Stimulated activated CD8-positive, alpha-beta memory T cell treated with anti-CD3 and anti-CD28 coated beads, Interleukin-7, amount 100 ng/mL, for 4 hours (primary cell): ENCODE measurements around the gene NFKB2.

Source experiments
- DNase-seq, 2 donors: peaks; one replicate each; pipeline ENCODE4 v3.0.0-alpha.2; 2020; ENCODE audit warnings: low read depth in 2 of 2

The NFKB2 gene

DNA sequence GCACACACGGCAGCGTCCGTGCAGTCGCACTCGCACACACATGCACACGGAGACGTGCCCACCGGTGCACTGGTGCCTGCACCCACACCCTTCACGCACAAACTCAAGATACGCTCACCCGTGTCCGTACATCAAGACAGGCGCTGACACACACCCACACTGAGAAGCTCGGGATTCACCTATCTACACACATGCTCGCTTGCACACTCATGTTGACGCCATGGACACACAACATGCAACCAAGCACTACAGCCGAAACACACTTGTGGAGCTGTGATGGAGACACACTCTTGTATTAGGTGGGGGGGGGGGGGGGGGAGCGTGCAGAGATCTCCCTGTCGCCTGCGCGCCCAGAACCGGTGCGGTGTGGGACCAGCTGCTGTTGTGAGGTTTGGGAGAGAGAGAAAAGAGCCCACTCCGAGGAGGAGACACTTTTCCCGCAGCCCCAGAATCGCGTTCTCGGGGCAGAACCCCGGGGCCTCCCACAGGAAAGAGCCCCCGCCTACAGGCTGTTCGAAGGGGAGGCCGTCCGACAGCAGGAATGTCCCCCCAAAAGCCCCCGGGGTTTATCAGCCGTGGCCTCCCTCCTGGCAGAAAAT, 605 bp upstream of the NFKB2 start:
- DNase-seq, result peak in 1 of 2 donors; percentile 32

DNA sequence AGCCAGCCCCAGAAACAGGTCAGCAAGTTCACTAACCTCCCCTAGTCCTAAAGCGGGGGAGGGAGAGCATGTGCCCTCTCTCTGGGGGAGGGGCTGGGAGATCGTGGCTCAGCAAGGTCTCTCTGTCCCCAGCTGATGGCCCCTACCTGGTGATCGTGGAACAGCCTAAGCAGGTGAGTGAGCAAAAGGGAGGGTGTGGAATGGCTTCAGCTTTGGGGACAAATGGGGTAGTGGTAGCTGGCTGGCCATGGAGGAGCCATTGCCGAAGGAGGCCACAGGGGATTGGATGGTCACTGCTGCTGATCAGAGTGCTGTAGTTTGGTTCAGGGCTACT, 779 bp downstream of the NFKB2 start:
- no peak for DNase-seq

DNA sequence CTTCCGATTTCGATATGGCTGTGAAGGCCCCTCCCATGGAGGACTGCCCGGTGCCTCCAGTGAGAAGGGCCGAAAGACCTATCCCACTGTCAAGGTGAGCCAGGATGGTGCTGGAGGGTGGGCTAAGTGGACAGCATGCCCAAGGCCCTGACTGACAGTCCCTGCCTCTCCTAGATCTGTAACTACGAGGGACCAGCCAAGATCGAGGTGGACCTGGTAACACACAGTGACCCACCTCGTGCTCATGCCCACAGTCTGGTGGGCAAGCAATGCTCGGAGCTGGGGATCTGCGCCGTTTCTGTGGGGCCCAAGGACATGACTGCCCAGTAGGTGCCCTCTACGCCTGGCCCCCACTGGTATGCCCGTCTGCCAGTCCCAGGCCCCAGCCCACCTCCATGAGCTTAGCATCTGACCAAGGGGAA, 1.2 kb downstream of the NFKB2 start:
- no peak for DNase-seq

DNA sequence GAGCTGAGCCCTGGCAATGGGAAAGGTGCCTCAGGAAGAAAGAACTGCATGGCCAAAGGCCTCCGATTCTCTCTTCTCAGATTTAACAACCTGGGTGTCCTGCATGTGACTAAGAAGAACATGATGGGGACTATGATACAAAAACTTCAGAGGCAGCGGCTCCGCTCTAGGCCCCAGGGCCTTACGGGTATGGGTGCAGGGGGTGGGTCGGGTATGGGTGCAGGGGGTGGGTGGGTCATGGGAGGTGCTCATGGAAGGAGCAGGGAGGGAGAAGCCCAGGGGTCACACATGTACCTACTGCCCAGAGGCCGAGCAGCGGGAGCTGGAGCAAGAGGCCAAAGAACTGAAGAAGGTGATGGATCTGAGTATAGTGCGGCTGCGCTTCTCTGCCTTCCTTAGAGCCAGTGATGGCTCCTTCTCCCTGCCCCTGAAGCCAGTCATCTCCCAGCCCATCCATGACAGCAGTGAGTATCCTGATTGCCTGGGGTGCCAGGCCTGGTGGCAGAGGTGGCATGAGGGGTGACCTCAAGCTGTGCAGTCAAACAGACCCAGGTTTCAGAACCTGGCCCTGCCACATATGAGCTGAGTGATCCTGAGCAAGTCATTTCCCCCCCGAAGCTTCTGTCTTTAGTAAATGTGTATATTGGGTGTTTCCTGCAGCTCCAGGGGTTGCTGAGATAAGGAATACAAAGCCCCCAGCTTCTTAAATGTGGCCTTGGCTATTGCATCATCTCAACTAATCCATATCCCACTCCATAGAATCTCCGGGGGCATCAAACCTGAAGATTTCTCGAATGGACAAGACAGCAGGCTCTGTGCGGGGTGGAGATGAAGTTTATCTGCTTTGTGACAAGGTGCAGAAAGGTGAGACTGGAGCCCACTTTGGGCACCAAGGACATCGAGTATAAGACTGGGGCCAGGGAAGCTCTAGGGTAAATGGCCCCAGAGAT, 2.0 kb downstream of the NFKB2 start:
- no peak for DNase-seq

DNA sequence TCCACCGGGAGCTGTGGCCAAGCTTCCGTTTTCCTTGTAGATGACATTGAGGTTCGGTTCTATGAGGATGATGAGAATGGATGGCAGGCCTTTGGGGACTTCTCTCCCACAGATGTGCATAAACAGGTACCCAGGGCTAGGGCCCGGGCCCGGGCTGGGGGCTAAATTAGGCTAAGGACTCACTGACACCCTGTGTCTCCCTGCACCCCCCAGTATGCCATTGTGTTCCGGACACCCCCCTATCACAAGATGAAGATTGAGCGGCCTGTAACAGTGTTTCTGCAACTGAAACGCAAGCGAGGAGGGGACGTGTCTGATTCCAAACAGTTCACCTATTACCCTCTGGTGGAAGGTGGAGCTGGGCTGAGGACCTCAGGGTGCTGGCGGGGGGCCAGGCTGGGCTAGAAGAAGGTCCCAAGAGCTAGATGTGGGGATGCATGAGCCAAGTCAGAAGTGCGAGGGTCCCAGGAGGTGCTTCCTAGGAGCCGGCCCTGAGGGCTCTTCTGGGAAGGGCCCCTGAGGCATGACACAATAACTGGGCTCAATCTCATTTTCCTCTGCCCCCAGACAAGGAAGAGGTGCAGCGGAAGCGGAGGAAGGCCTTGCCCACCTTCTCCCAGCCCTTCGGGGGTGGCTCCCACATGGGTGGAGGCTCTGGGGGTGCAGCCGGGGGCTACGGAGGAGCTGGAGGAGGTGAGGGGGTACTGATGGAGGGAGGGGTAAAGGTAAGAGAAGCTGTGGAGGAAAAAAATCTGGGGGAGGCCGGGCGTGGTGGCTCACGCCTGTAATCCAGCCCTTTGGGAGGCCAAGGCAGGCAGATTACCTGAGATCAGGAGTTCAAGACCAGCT, 2.9 kb downstream of the NFKB2 start:
- DNase-seq, result no peak

DNA sequence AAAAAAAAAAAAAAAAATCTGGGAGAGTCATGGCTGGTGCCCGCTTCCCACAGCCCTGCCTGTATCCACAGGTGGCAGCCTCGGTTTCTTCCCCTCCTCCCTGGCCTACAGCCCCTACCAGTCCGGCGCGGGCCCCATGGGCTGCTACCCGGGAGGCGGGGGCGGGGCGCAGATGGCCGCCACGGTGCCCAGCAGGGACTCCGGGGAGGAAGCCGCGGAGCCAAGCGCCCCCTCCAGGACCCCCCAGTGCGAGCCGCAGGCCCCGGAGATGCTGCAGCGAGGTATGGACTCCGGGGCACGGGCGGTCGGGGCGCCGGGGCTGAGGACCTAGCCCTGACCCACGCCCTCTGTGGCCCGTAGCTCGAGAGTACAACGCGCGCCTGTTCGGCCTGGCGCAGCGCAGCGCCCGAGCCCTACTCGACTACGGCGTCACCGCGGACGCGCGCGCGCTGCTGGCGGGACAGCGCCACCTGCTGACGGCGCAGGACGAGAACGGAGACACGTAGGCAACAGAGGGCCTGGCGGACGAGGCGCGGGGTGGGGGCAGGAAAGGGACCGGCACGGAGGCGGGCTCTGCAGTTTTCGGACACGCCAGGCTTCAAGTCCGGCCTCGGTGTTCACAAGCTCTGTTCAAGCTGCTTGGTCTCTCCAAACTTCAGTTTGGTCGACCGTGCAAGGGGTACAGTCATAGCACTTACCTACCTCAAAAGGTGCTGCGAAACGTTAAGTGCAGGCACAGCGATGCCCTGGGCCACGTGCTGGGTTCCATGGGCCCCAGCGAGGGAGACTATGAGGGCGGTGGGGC, 3.9 kb downstream of the NFKB2 start:
- DNase-seq, result peak; percentile 66 to 80

DNA sequence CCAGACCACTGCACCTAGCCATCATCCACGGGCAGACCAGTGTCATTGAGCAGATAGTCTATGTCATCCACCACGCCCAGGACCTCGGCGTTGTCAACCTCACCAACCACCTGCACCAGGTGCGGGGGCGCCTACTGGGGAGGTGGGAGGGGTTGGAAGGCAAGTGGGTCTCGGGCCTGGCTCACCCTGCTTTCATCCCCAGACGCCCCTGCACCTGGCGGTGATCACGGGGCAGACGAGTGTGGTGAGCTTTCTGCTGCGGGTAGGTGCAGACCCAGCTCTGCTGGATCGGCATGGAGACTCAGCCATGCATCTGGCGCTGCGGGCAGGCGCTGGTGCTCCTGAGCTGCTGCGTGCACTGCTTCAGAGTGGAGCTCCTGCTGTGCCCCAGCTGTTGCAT, 4.6 kb downstream of the NFKB2 start:
- no peak for DNase-seq

DNA sequence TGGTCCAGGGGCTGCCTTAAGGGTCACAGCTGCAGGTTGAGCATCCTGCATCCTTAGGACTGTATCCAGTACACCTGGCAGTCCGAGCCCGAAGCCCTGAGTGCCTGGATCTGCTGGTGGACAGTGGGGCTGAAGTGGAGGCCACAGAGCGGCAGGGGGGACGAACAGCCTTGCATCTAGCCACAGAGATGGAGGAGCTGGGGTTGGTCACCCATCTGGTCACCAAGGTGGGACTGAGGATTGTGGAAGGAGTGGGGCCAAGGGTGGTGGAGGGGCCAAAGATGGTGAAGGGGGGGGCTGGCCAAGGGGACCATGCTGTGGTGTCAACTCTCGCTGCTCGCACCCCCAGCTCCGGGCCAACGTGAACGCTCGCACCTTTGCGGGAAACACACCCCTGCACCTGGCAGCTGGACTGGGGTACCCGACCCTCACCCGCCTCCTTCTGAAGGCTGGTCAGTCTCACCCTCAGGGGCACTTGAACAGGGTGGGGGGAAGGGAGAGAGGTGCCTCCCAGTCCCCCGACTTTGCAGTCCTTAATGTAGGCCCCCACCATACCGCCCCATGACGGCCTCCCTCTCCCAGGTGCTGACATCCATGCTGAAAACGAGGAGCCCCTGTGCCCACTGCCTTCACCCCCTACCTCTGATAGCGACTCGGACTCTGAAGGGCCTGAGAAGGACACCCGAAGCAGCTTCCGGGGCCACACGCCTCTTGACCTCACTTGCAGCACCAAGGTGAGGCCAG, 5.3 kb downstream of the NFKB2 start:
- DNase-seq, result no peak

DNA sequence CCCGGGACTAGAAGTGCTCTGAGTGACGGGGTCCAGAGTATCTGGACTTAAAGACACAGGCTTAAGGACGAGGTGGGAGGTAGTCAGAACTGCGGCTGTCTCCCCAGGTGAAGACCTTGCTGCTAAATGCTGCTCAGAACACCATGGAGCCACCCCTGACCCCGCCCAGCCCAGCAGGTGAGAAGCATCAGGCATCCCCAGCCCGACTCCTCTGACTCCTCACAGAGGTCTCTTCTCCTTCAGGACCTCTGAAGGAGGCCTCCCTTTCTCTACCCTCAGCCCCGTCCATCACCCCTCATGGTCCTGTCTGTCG, 5.8 kb downstream of the NFKB2 start:
- DNase-seq, result no peak

DNA sequence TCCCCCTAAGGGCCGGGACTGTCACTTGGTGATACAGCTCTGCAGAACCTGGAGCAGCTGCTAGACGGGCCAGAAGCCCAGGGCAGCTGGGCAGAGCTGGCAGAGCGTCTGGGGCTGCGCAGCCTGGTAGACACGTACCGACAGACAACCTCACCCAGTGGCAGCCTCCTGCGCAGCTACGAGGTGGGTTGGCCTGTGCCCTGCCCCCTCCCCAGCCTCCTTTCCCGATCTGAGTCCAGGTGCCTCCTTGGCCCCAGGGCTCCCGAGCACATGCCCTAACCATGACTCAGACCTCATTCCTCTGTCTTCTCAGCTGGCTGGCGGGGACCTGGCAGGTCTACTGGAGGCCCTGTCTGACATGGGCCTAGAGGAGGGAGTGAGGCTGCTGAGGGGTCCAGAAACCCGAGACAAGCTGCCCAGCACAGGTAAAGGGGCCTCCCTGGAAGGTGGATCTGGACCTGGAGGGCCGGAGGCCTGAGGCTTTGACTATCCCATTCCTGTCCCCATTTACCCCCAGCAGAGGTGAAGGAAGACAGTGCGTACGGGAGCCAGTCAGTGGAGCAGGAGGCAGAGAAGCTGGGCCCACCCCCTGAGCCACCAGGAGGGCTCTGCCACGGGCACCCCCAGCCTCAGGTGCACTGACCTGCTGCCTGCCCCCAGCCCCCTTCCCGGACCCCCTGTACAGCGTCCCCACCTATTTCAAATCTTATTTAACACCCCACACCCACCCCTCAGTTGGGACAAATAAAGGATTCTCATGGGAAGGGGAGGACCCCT, 6.4 kb downstream of the NFKB2 start:
- no peak for DNase-seq

DNA sequence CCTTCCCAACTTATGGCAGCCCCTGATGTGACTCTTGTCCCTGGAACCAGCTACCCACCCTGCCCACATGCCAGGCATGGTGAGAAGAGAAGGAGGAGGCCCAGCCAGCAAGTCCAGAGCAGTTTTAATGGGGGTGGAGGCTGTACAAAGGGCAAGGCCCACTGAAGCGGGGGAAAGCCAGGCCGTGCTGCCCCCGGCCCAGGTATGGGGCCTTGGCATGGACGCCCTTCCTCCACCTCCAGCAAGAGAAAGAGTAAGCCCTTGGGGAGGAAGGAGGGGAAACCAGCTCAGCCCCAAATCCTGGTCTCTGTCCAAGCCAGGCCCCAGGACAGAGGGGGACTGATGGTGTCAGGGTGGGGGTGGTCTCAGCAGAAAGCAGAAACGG, 7.0 kb downstream of the NFKB2 start:
- no peak for DNase-seq

DNA sequence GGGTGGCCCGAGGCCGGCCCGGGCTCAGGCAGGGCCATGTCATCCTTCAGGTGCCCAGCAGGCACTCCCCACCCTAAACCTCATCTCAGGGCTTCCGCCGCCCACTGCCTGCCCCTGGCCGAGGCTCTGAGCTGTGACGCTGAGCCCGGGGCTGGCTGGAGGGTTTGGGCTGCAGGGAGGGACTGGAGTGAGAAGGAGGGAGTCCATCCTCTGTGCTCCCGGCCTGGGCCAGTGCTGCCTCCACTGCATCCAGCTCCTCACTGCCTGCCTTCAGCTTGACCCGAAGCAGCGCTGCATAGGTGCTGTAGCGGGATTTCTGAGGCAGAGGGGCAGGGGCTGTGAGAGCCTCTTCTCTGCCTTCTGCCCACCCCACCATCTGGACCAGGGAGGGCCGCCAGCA, 7.6 kb downstream of the NFKB2 start:
- DNase-seq, result no peak

DNA sequence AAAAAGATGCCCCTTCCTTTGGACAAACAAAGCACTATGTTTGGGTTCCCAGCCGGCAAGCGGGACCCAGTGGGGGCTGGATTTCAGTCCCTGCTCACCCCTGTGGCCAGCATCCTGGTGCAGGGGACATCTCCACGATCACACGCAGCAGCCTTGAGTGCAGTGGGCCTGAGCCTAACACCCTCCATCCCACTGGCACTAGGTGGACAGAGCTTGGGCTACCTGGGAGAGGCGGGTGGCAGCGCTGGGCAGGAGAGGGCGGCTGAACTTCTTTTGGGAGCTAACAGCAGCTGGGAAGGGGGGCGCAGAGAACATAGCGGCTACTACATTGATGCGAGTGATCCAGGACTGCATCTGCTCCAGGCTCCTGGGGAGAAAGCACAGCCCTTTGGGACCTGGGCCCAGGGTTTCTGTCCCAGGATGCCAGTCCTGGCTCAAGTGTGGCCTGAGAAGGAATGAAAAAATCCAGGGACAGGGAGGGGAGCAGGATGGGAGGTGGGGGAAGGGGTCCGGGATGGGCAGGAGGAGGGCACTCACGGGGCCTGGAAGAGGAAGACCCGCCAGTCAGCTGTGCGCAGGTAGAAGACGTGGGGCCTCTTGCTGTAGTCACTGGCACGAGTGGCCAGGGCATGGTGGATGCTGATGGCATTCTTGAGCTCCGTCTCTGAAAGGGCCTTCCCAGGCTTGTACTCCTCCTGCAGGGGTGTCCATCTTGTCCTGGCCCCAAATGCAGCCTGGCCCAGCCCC, 9.0 kb downstream of the NFKB2 start:
- DNase-seq, result no peak

DNA sequence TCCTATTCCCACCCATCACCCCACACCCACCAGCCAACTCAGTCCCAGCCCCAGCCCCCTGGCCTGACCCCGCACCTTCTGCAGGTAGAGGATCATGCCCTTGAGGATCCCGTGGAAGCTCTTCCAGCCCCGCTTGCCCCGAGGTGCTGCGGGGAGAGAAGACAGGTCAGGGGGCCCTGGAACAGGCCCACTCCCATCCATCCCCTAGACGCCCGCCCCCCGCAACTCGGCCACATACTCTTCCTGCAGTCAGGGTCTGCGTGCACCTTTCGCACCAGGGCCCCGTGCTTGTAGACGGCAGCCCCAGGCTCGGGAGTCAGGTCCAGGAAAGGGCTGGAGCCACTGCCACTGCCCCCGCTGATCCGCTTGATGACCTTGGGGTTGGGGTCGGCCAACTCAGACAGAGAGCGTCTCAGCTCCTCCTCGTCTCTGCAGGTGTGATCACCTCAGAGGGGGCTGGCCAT, 9.6 kb downstream of the NFKB2 start:
- DNase-seq, result no peak

DNA sequence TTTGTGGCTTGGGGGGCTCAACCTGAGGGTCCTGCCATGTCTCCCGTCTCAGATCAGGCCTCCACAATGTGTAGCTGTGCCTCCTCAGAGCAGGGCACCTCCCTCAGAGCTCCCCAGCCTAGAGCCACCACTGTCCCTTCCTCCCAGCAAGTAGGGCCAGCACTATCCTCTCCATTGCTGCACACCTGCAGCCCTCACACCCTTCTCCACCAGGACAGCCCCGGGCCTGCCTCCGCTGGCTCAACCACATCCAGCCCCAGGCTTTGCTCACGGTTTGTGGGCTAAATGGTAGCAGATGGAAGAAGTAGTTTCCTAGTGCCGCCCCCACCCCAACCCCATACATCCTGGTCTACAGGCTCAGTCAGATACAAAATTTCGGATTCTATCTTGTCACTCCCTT, 10.1 kb downstream of the NFKB2 start:
- DNase-seq, result no peak

DNA sequence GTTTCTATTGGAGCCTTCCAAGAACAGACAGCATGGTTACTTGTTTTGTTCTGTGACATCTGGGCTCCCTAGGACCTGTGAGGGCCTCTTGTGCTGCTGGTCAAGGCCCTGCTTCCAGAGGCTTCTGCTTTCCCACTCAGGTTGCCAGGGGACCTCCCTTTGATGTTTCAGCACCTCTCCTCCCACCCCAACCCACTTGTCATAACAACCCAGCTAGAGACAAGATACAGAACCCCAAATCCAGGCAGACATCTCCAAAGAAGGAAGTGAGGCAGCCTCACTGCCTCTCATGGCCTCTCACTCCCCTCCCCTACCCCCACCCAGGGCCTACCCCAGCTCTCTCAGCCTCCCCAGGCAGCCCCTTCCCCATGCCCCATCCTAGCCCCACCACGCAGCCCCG, 11.3 kb downstream of the NFKB2 start:
- DNase-seq, result no peak

DNA sequence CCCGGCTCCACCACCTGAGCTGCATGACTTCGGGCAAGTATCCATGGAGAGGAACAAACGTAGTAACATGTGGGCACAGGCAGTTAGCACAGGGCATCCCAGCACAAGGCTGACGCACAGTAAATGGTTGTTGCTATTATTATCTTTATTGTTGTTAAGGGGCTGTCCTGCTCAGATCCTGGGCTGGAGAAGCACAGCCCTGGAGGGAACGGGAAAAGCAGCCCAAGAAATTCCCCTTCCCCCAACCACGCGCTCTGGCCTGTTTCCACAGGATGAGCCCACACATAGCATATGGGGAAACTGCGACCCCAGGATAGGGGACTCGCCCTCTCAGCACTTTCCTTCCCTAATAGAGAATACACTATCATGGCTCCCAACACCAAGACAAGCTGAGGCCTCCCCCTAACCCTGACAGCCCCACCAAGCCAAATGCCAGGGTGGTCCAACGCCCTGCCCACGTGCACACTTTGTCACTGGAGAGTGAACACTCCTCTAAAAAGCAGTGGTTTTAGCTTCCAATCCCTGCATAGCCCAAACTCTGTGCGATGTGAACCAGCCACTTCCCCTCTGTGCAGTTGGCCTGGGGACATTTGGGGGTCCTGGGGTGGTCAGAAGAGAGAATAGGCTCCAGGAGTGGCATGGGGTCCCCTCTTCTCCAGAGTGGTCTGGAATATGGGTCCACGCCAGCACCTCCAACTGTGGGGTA, 12.1 kb downstream of the NFKB2 start:
- DNase-seq, result no peak

DNA sequence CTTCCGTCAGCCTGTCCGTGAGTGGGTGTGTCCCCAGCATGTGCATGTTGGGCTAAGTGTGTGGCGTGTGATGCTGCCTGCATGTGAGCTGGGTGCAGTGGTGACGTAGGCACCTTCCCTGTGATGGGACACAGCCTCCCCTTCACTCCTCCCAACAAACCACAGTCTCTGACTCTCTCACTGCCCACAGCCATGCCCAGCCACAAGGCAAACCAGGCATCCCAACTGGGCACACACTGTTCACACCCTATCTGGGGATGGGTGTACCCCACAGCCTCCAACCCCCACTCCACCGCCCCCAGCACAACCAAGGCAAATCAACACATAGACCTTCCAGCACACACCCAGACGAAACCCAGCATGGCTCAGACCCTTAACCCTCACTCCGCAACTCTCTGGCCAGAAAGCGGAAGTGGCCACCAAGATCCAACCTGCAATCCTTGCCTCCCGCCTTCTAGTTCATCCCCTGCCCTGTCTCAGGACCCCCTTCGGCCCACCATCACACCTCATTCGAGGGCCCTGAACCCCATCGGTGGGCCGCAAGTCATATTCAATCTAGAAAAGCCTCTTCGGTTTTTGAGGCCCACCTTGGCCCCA, 12.7 kb downstream of the NFKB2 start:
- no peak for DNase-seq
